ENCODE measurements around the gene AXIN1.

GRCh38 chr16:352547-353403 is at the start of gene AXIN1:
- peak; percentile 66 for TF ChIP-seq CTCF (IDR thresholded peaks at IDR 0.05)
- TF ChIP-seq EZH2 (IDR thresholded peaks at IDR 0.05): no peak
- TF ChIP-seq EZH2phosphoT487 (IDR thresholded peaks at IDR 0.05): no peak

All from neural progenitor cell (in vitro differentiated cells).